A172 (cell line): ENCODE measurements around the gene MUC13. TPM values are rescaled to one million over a fixed set of nuclear protein-coding genes. Genes with fewer than 3 reads are reported as not detected.

Experiments used
- DNase-seq: peaks from one replicate; pipeline ENCODE4 v3.0.0-alpha.2; 2015; ENCODE audit warnings: low spot score
- total RNA-seq: library from RNA; depleted of rRNA; stranded (reverse); fragments of >200 nt; shearing (Covaris generic); gene quantifications from 2 replicates; pipeline ENCODE4 v1.2.3, GENCODE V29; 2014

Gene MUC13
- total RNA-seq, 1 experiment from 2014 or later = not detected

DNA sequence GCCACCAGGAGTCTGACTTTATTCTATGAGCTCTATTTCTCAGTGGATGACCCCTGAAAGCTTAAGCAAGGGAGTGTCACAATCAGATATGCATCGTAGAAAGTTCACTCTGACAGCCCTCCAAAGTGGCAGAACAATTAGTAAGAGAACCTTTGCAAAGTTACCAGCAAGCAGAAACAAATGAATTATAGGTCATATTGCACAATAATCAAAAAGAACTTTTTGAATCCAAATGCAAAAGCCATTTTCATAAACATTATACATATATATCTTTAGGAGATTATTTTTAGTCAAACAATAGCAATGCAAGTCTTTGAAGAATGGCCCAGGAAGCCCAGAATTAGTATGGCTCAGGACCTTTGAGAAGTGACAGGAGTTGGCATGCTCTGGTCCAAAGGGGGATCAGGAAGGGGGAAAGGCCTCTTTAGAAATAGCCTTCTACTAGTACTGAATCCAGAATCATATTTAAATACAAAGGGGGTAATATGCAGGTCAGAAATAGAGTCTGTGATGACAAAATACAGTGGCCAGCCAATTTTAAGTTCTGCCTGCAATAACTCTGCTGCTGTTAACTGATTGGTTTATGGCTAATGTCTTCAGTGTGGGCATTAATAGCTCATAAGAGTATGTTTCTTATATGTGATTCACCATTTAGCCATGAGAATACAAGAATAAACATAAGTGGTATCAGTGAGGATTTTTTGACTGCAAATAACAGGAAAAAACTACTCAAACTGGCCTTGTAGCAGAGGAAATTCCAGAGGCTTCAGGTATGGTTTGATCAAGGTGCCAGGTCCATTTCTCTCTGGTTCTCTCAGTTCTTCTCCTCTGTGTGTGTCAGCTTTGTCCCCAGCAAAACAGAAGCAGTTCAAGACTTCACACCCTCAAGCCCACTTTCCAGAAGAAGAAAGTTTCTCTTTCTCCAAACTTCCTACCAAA is 30.4 kb downstream of the MUC13 start:
- DNase-seq = no peak

GRCh38 chr3:124896824-124897526 is 37.6 kb downstream of the MUC13 start:
- no peak for DNase-seq

- DNase-seq = no peak
Measured at GRCh38 chr3:124895756-124896155, 38.8 kb downstream of the MUC13 start.

DNA sequence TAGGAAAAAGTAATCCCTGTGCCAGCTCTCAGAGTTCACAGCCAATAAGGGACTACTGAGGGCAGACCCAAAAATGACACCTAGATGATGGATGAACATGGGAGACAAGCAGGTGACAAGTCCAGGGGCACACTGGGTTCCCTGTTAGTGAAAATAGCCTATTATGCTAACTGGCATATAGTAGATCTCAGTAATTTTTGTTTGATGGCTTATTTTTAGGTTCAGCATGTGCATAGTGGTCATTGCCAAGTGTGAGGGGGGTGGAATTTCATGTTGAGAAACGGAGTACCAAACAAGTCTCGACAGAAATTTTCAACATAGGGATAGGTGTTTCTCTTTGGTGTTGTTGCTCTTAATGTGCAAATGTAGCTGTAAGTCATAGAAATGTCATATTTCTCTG is 41.0 kb downstream of the MUC13 start:
- no peak for DNase-seq

GRCh38 chr3:124890573-124891190 is 43.9 kb downstream of the MUC13 start:
- no peak for DNase-seq

GRCh38 chr3:124888482-124889441 is 45.8 kb downstream of the MUC13 start:
- DNase-seq = no peak

- DNase-seq = no peak
Measured at GRCh38 chr3:124887932-124888298, 46.6 kb downstream of the MUC13 start.

DNA sequence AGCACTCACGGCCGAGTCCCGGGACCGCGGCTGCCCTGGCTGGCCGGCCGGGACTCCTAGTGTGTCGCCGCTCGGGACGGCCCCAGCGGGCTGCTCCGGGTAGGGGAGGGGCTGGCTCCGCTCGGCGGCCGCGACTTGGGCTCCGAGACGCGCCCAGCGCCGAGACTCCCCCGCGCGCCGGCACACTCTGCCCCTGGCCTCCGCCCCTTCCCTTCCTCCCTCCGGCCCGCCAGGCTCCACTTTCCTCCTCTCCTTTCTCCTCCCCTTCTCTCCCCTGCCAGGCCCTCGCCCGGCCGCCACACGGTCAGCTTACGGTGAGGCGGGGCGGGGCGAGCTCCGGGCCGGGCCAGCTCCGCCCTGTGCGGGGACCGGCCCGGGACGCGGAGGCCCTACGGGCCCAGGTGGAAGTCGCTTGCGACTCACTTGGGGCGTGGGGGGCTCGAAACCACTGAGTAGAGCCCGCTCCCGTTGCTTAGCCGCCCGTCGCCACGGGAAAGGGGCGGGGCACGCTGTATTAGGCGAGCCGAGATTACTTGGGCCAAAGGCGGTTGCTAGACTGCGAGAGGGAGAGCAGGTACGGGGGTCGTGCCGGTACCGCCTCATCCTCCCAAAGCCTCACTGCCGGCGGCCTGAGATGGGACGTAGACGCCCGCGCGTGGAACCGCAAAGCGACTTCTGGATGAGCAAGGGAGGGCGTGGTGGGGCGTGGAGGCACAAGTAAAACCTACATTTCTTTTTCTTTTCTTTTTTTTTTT is 47.2 kb downstream of the MUC13 start, which contains the start of gene ITGB5:
Gene ITGB5, minus strand, starts transcription at position 189 of the 755 bp plus-strand sequence. CDS start 365 bp downstream, outside the sequence.
- DNase-seq = peak; percentile 67

- peak; percentile 25 for DNase-seq
Measured at GRCh38 chr3:124886168-124887056, 48.1 kb downstream of the MUC13 start.

GRCh38 chr3:124885466-124886167 is 48.9 kb downstream of the MUC13 start:
- peak; percentile 30 for DNase-seq

- no peak for DNase-seq
Measured at GRCh38 chr3:124884474-124885101, 50.0 kb downstream of the MUC13 start.

- peak; percentile 49 for DNase-seq
Measured at GRCh38 chr3:124883766-124884473, 50.6 kb downstream of the MUC13 start.

- peak; percentile 33 for DNase-seq
Measured at GRCh38 chr3:124882816-124883747, 51.5 kb downstream of the MUC13 start.

GRCh38 chr3:124881976-124882697 is 52.4 kb downstream of the MUC13 start:
- no peak for DNase-seq

DNA sequence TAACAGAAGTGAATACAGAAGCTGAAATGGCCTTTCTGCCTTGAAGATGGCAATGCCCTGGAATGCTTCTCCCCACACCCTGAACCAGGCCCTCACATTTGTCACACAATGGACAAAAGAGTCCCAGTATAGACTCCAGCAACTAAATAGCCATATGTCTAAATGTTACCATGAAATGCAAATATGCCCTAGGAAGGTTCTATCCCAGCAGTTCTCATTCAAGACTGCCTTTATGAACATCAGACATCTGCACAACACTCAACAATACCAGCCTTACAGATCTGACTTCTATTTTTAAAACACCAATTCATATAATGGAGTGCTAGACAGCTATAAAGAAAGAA is 55.2 kb downstream of the MUC13 start:
- DNase-seq = no peak
